ENCODE measurements around the gene RTN4RL1. TPM values are rescaled to one million over a fixed set of nuclear protein-coding genes. Genes with fewer than 3 reads are reported as not detected.

The RTN4RL1 gene
- total RNA-seq, 2 donors from 2014 or later = 5.4 to 8.0 TPM

- no peak overlapping the region for H3K4me3 ChIP-seq
- TF ChIP-seq CTCF (IDR thresholded peaks at IDR 0.05) = no peak
- no peaks in the 10 kb centered on the region for H3K9me3 ChIP-seq
- H3K36me3 ChIP-seq = no peaks in the 10 kb centered on the region
- DNase-seq (ENCODE audit: low spot score) (no peak), ATAC-seq (ENCODE audit: insufficient number of reproducible peaks, low FRiP score, low read depth) (no peak)
- no peaks in the 10 kb centered on the region for H3K4me1 ChIP-seq (ENCODE audit: control insufficient read depth in 1 of 2, low read depth in 2 of 2)
- no peaks in the 10 kb centered on the region for H3K27me3 ChIP-seq (replicated peaks; ENCODE audit: insufficient read depth)
- H3K27ac ChIP-seq = no peak overlapping the region
Observed at GRCh38 chr17:1947229-1947742, 77.8 kb downstream of the RTN4RL1 start.

- no peak for TF ChIP-seq CTCF (IDR thresholded peaks at IDR 0.05)
- Histone ChIP-seq H3K27me3 (replicated peaks; ENCODE audit: insufficient read depth) (no peaks in the 10 kb centered on the region), H3K4me3 (no peak overlapping the region), H3K36me3 (no peaks in the 10 kb centered on the region), H3K27ac (no peak overlapping the region), H3K9me3 (no peaks in the 10 kb centered on the region), H3K4me1 (ENCODE audit: control insufficient read depth in 1 of 2, low read depth in 2 of 2) (no peaks in the 10 kb centered on the region)
- DNase-seq (ENCODE audit: low spot score) (no peak), ATAC-seq (ENCODE audit: insufficient number of reproducible peaks, low FRiP score, low read depth) (no peak)
Observed at GRCh38 chr17:1946021-1946932, 78.9 kb downstream of the RTN4RL1 start.

- H3K27me3 ChIP-seq (replicated peaks; ENCODE audit: insufficient read depth) = no peaks in the 10 kb centered on the region
- DNase-seq (ENCODE audit: low spot score) = no peak
- H3K36me3 ChIP-seq = no peaks in the 10 kb centered on the region
- H3K4me1 ChIP-seq (ENCODE audit: control insufficient read depth in 1 of 2, low read depth in 2 of 2) = no peaks in the 10 kb centered on the region
- no peak for ATAC-seq (ENCODE audit: insufficient number of reproducible peaks, low FRiP score, low read depth)
- TF ChIP-seq CTCF (IDR thresholded peaks at IDR 0.05) = no peak
- no peak overlapping the region for H3K4me3 ChIP-seq
- H3K9me3 ChIP-seq = no peaks in the 10 kb centered on the region
- no peak overlapping the region for H3K27ac ChIP-seq
Observed at GRCh38 chr17:1945621-1946020, 79.5 kb downstream of the RTN4RL1 start.

GRCh38 chr17:1943436-1943831 is 81.7 kb downstream of the RTN4RL1 start:
- Histone ChIP-seq H3K36me3 (no peaks in the 10 kb centered on the region), H3K4me1 (ENCODE audit: control insufficient read depth in 1 of 2, low read depth in 2 of 2) (no peaks in the 10 kb centered on the region), H3K27me3 (replicated peaks; ENCODE audit: insufficient read depth) (no peaks in the 10 kb centered on the region), H3K9me3 (no peaks in the 10 kb centered on the region), H3K27ac (no peak overlapping the region), H3K4me3 (no peak overlapping the region)
- no peak for DNase-seq (ENCODE audit: low spot score)
- no peak for ATAC-seq (ENCODE audit: insufficient number of reproducible peaks, low FRiP score, low read depth)
- TF ChIP-seq CTCF (IDR thresholded peaks at IDR 0.05) = no peak

GRCh38 chr17:1942666-1943435 is 82.3 kb downstream of the RTN4RL1 start:
- TF ChIP-seq CTCF (IDR thresholded peaks at IDR 0.05) = no peak
- no peaks in the 10 kb centered on the region for H3K4me1 ChIP-seq (ENCODE audit: control insufficient read depth in 1 of 2, low read depth in 2 of 2)
- no peak for DNase-seq (ENCODE audit: low spot score)
- H3K27me3 ChIP-seq (replicated peaks; ENCODE audit: insufficient read depth) = no peaks in the 10 kb centered on the region
- no peak for ATAC-seq (ENCODE audit: insufficient number of reproducible peaks, low FRiP score, low read depth)
- H3K4me3 ChIP-seq = no peak overlapping the region
- H3K36me3 ChIP-seq = no peaks in the 10 kb centered on the region
- H3K27ac ChIP-seq = no peak overlapping the region
- no peaks in the 10 kb centered on the region for H3K9me3 ChIP-seq
